GM23248 (cell line): Measurements from ENCODE around the gene STXBP4.

Experiments used
- EZH2 ChIP-seq: fragments of 200-600 bp; sonication (generic); IDR thresholded peaks from 2 replicates; pipeline ENCODE4 v1.6.1; 2018; ENCODE audit warnings: antibody characterized with exemption, mild to moderate bottlenecking; ENCODE audit not compliant: insufficient read depth, poor library complexity, severe bottlenecking
- EZH2phosphoT487 ChIP-seq: fragments of 200-600 bp; sonication (generic); IDR thresholded peaks from 2 replicates; pipeline ENCODE4 v1.6.1; 2018; ENCODE audit warnings: antibody characterized with exemption, moderate library complexity, mild to moderate bottlenecking, low read depth; ENCODE audit not compliant: insufficient read depth

GRCh38 chr17:55037828-55038227 is 69.3 kb downstream of the STXBP4 start:
- TF ChIP-seq EZH2 = no peak
- TF ChIP-seq EZH2phosphoT487 = no peak
